Smooth muscle cell of the brain vasculature (primary cell): ENCODE measurements around the gene NDUFB11.

Source experiments
- DNase-seq: peaks from one replicate; pipeline ENCODE4 v3.0.0-alpha.2; 2012; ENCODE audit warnings: low read depth, low spot score

NDUFB11 gene

GRCh38 chrX:47144626-47145394 lies at the start of gene NDUFB11, which contains the start of gene RBM10:
Gene NDUFB11, minus strand, starts transcription at chrX:47144702. Its CDS starts 23 bp downstream, at chrX:47144679.
Gene RBM10, plus strand, starts transcription at chrX:47145221. Its CDS starts 2,261 bp downstream, at chrX:47147482.
- peak; percentile 81 for DNase-seq

- peak; percentile 93 for DNase-seq
Observed at GRCh38 chrX:47193475-47194193, 49.1 kb upstream of the NDUFB11 start, which contains the start of gene UBA1. Gene UBA1, plus strand, starts transcription at chrX:47193829. Its CDS starts 4,974 bp downstream, at chrX:47198803.

GRCh38 chrX:47191806-47192401 lies 47.4 kb upstream of the NDUFB11 start:
- no peak for DNase-seq

GRCh38 chrX:47191331-47191730 lies 46.8 kb upstream of the NDUFB11 start:
- no peak for DNase-seq

GRCh38 chrX:47190445-47191269 lies 46.2 kb upstream of the NDUFB11 start:
- peak; percentile 68 for DNase-seq

- DNase-seq = no peak
Observed at GRCh38 chrX:47189906-47190305, 45.4 kb upstream of the NDUFB11 start.

- DNase-seq = no peak
Observed at GRCh38 chrX:47187106-47187677, 42.7 kb upstream of the NDUFB11 start.

GRCh38 chrX:47186096-47186740 lies 41.7 kb upstream of the NDUFB11 start:
- DNase-seq = no peak

GRCh38 chrX:47185241-47185640 lies 40.7 kb upstream of the NDUFB11 start:
- no peak for DNase-seq

- no peak for DNase-seq
Observed at GRCh38 chrX:47184486-47184885, 40.0 kb upstream of the NDUFB11 start.

GRCh38 chrX:47182106-47182700 lies 37.7 kb upstream of the NDUFB11 start:
- no peak for DNase-seq

- DNase-seq = no peak
Observed at GRCh38 chrX:47181301-47181700, 36.8 kb upstream of the NDUFB11 start.

- no peak for DNase-seq
Observed at GRCh38 chrX:47180346-47180745, 35.8 kb upstream of the NDUFB11 start.

GRCh38 chrX:47179928-47180255 lies 35.4 kb upstream of the NDUFB11 start:
- DNase-seq = no peak

GRCh38 chrX:47179221-47179927 lies 34.9 kb upstream of the NDUFB11 start:
- no peak for DNase-seq

GRCh38 chrX:47178337-47178736 lies 33.8 kb upstream of the NDUFB11 start:
- no peak for DNase-seq

GRCh38 chrX:47177079-47177478 lies 32.6 kb upstream of the NDUFB11 start:
- no peak for DNase-seq

GRCh38 chrX:47176101-47176740 lies 31.7 kb upstream of the NDUFB11 start:
- no peak for DNase-seq

GRCh38 chrX:47175588-47175980 lies 31.1 kb upstream of the NDUFB11 start:
- no peak for DNase-seq
